Right lobe of liver (tissue), 6 donors: ENCODE measurements around the gene RNU1-2. TPM values are rescaled to one million over a fixed set of nuclear protein-coding genes. Genes with fewer than 3 reads are reported as not detected.

Experiments used
- ATAC-seq, 4 donors: fragments of 200-7000 bp; cut with Tn5 transposase; one replicate each; pipeline ENCODE4 v1.9.1; 2020; ENCODE audit warnings: mild to moderate bottlenecking in 4 of 4, moderate library complexity in 4 of 4
- DNase-seq, 3 donors: peaks; one replicate each; pipeline ENCODE4 v3.0.0-alpha.2; 2020
- H3K27ac ChIP-seq, 3 donors: fragments of 200-600 bp; one replicate each; pipeline ENCODE4 v1.8.0; 2022
- H3K27me3 ChIP-seq, 2 donors: fragments of 200-600 bp; one replicate each; pipeline ENCODE4 v1.8.0; 2022
- H3K36me3 ChIP-seq, 4 donors: fragments of 200-600 bp; sonication (generic) in 1 of 4; one replicate each; pipeline versions ENCODE4 v1.5.1 to v1.8.0; 2017 to 2022; ENCODE audit warnings: control low read depth in 1 of 4
- H3K4me1 ChIP-seq, 4 donors: fragments of 200-600 bp; sonication (generic) in 1 of 4; one replicate each; pipeline versions ENCODE4 v1.5.1 to v1.8.0; 2017 to 2022; ENCODE audit warnings: control low read depth in 1 of 4
- H3K4me3 ChIP-seq, 3 donors: fragments of 200-600 bp; one replicate each; pipeline ENCODE4 v1.8.0; 2022
- H3K9me3 ChIP-seq, 4 donors: fragments of 200-600 bp; sonication (generic) in 1 of 4; one replicate each; pipeline versions ENCODE4 v1.5.1 to v1.8.0; 2017 to 2022; ENCODE audit warnings: control low read depth in 1 of 4
- POLR2A ChIP-seq: fragments of 450-650 bp; IDR thresholded peaks from one replicate; pipeline ENCODE4 v1.6.1; 2017; ENCODE audit warnings: antibody characterized with exemption, mild to moderate bottlenecking
- WGBS: methylation state at CpG from one replicate; pipeline ENCODE4 v1.1.6; 2018; ENCODE audit warnings: low coverage, low lambda C conversion rate; ENCODE audit not compliant: insufficient coverage; ENCODE audit errors: missing lambda C conversion rate; 5-methylcytosine and 5-hydroxymethylcytosine counted together
- intact Hi-C, 2 donors: fragments of 100-400 bp; cut with DNase I; formaldehyde crosslinking; loops; one replicate each; pipeline versions ENCODE4 v1.11.2 to v1.14.1; 2022
- total RNA-seq, 6 experiments: library from RNA; depleted of rRNA in 2 of 6; stranded (reverse); fragments of >200 nt in 2 of 6; fragmentation: NEBNext Ultra II Directional in 3 of 6; extraction: Animal tissue kit (Norgen Biotek cat#: 25700) in 3 of 6; gene quantifications; one replicate each; pipeline versions ENCODE4 v1.1.0 to v1.2.4, GENCODE V29; 2016 to 2023
- TF ChIP-seq, protein P1 (sequence below), 4 donors: fragments of 200-600 bp in 3 of 4; fragments of 450-650 bp in 1 of 4; IDR thresholded peaks; one replicate each; pipeline versions ENCODE4 v1.5.1 to v1.8.0; 2016 to 2022; ENCODE audit warnings: antibody characterized with exemption in 4 of 4, mild to moderate bottlenecking in 2 of 4
- donor health status: DM: no; HTN: yes; CAD: no.
- donor health status: DM: no; HTN: no; CAD: no.
- donor health status: DM: no; HTN: no; CAD: no.
- donor health status: DM: no; HTN: yes; CAD: no.
- donor health status: DM: no; HTN: yes; CAD: no.

The RNU1-2 gene
- total RNA-seq, 6 experiments from 2014 or later, result under 0.01 to 3,377 (median 977) TPM

DNA sequence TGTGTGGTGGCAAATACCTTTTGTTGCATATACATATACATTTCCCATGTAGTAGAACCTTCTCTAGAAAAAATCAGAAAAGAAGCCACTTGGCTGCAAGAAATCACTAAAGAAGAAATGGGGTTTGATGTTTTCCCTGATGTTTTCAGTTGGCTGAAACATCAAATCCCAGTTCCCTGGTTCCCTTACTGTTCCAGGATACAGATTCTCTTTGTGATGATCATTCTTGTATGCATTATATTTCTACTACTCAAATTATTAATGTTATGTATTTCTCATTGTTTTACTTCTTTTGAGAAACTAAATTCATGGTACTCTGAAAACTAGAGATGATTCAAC, 7.6 kb downstream of the RNU1-2 start:
- TF ChIP-seq, protein P1, sequence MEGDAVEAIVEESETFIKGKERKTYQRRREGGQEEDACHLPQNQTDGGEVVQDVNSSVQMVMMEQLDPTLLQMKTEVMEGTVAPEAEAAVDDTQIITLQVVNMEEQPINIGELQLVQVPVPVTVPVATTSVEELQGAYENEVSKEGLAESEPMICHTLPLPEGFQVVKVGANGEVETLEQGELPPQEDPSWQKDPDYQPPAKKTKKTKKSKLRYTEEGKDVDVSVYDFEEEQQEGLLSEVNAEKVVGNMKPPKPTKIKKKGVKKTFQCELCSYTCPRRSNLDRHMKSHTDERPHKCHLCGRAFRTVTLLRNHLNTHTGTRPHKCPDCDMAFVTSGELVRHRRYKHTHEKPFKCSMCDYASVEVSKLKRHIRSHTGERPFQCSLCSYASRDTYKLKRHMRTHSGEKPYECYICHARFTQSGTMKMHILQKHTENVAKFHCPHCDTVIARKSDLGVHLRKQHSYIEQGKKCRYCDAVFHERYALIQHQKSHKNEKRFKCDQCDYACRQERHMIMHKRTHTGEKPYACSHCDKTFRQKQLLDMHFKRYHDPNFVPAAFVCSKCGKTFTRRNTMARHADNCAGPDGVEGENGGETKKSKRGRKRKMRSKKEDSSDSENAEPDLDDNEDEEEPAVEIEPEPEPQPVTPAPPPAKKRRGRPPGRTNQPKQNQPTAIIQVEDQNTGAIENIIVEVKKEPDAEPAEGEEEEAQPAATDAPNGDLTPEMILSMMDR (IDR thresholded peaks at IDR 0.05), result no peak
- TF ChIP-seq POLR2A, result no peak
- Histone ChIP-seq H3K36me3 (no peaks in the 10 kb centered on the region), H3K4me3 (peak overlapping the region; percentile 49 to 51 (median 49)), H3K9me3 (no peaks in the 10 kb centered on the region), H3K27me3 (no peaks in the 10 kb centered on the region), H3K4me1 (peaks cover 0 to 3% (median 0%) of the 10 kb centered on the region in 4 donors), H3K27ac (peak overlapping the region; percentile 97 to 99 (median 99))
- ATAC-seq (no peak), DNase-seq (no peak)
- intact Hi-C loops, result no loop called here

DNA sequence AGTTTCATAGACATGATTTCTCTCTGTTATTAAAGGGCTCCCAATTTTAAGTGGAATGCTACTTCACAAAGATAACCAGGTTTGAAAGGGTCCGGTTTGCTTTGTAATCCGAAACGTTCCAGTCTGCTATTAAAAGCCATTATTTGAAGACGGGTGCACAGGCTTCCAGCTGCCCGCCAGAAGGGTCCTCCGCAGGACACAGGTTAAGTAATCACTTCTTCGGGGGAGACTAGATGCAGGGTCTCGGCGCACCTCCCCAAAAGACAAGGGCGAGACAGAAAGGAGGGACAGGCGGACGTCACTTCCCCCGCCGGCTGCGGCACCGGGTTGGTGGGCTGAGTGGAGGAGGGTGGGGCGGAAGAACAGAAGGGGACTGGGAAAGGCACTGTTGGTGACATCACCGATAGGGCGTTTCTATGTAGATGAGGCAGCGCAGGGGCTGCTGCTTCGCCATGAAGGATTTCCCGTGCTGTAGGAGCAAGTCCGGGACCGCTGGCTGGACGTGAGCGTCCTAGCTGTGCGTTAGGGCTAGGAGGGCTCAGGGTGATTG, 8.9 kb downstream of the RNU1-2 start:
- H3K4me3 ChIP-seq, result peak overlapping the region; percentile 49 to 51 (median 49)
- ATAC-seq (peak; percentile 98 to 99 (median 99)), DNase-seq (peak; percentile 97 to 100 (median 98))
- WGBS, result under 1% methylated on average over 27 of the region's 27 CpGs
- intact Hi-C loops, result no loop called here
- H3K4me1 ChIP-seq, result peaks cover 0 to 3% (median 0%) of the 10 kb centered on the region in 4 donors
- no peaks in the 10 kb centered on the region for H3K9me3 ChIP-seq
- H3K27ac ChIP-seq, result peak overlapping the region; percentile 97 to 99 (median 99)
- H3K36me3 ChIP-seq, result no peaks in the 10 kb centered on the region
- H3K27me3 ChIP-seq, result no peaks in the 10 kb centered on the region
- TF ChIP-seq POLR2A, result no peak
- TF ChIP-seq, protein P1 (IDR thresholded peaks at IDR 0.05), result no peak

DNA sequence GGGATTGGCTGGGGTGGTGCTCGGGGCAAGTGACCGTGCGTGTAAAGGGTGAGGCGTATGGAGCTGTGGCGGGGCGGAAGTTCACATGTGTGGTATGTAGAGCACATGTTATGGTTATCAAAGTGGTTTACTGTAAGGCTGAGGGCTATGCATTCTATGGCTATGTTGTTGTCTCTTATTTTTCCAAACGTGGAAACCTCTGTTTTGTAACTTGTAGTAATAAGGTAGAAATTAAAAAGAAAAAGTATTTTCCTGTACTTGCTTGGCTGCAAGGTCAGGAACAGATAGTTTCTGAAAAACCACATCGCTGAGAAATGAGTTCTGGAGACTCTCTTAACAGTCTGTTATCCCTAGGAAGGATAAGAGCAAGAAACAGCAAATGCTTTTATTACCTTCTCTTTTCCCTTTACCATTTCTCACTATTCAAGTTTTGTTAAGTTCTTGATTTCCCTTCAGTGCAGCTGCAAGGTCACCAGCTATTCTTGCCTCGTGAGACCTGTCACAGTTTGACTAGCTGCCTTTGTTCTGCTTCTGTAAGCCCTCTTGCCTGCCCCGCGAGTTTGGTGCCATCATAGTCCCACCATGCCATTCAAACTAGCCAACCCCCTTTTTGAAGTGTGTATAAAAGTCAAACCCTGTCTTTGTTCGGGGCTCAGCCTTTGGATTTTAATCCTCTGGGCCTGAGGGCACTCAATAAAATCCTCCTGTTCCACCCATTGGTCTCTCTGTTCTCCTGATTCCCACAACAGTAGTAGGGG, 9.5 kb downstream of the RNU1-2 start:
- H3K36me3 ChIP-seq, result no peaks in the 10 kb centered on the region
- DNase-seq, result no peak
- peaks cover 0 to 3% (median 0%) of the 10 kb centered on the region in 4 donors for H3K4me1 ChIP-seq
- H3K4me3 ChIP-seq, result peak overlapping the region; percentile 49 to 51 (median 49)
- WGBS, result 5% methylated on average over 12 of the region's 12 CpGs
- H3K27ac ChIP-seq, result peak overlapping the region; percentile 97 to 99 (median 99)
- no peaks in the 10 kb centered on the region for H3K27me3 ChIP-seq
- ATAC-seq, result peak; percentile 82 to 87 (median 84)
- TF ChIP-seq POLR2A, result peak; percentile 100
- TF ChIP-seq, protein P1 (IDR thresholded peaks at IDR 0.05), result no peak
- intact Hi-C loops, result no loop called here
- H3K9me3 ChIP-seq, result no peaks in the 10 kb centered on the region

DNA sequence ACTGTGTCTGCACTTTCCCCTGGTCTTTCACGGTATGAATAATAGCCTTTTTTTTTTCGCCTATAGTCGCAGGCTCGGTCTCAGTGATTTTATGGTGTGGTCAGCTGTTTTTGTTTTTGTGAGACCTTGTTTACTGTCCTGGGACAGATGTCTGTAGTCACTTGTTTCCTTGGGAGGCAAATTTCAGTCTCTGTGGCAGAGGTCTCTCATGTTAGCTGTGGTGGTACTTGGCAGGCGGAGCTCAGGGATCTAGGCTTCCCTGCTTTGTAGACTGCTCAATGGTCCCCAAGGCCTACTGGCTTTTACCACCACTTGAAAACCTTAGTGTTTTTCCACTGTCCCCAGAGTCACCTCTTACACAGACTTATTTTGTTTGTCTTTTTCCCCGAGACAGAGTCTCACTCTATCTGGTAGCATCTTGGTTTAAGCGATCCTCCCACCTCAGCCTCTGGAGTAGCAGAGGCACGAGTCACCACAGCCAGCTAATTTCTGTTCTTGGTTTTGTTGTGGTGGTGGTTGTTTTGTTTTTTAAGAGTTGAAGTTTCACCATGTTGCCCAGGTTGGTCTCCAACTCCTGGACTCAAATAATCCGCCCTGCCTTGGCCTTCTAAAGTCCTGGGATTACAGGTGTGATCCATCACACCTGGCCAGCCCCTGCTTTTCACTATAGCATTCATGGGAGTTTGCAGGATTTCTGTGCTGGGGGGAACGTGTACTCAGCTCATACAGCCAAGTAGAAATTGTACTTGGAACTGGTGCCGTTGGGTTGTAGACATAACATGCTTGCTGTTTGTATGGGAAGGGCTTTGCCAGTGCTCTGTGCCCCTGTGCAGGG, 10.3 kb downstream of the RNU1-2 start:
- ATAC-seq, result no peak
- H3K4me3 ChIP-seq, result no peak overlapping the region
- whole genome bisulfite sequencing, result 72% methylated on average over 11 of the region's 11 CpGs
- H3K27ac ChIP-seq, result peak overlapping the region in 1 of 3 donors; percentile 99
- H3K4me1 ChIP-seq, result peaks cover 0 to 3% (median 0%) of the 10 kb centered on the region in 4 donors
- intact Hi-C loops, result no loop called here
- no peaks in the 10 kb centered on the region for H3K9me3 ChIP-seq
- DNase-seq, result no peak
- H3K27me3 ChIP-seq, result no peaks in the 10 kb centered on the region
- no peaks in the 10 kb centered on the region for H3K36me3 ChIP-seq
- no peak for TF ChIP-seq POLR2A
- TF ChIP-seq, protein P1 (IDR thresholded peaks at IDR 0.05), result no peak
